ENCODE results near the gene TMEM87A.

DNA sequence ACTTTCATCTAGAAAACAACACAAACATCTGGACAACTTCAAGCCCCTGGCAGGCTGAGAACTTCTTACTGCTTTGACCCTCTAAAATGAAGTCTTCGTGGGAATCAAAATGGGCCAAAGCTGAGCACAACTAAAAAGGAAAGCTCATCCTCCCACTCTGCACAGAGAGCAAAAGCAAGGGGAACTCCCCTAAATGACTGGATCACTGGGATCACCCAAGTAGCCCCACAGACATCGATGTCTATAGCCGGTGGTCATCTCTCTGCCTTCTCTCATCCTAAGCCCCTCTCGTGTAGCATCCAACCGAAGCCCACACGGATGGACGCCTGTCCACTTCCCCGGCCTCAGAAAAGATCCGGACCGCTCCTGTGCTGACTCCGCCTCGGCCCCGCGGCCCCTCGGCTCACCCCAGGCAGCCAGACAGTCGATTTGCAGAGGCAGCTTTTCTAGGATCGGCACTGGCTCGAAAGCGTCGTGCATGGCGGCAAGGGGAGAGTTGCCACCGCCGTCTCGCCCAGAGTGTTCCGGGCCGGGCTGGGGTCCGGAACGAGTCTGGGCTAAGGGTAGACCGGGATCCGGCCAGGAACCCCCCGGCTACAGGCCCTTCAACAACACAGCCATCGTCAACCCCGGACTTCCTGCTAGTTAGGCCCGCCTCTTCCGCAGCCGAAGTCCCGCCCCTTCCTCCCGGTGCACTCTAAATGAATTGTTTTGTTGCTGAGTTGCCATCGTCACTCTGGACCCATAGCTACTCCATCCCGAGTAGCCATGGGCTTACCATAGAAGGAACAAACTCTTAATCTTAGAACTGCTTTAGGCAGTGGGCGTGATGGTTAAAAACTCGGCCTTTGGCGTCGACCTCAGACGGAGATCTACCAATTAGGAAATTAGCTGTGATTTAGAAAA lies 65.3 kb downstream of the TMEM87A start, which contains the start of gene VPS39:
- TF ChIP-seq, protein P1, sequence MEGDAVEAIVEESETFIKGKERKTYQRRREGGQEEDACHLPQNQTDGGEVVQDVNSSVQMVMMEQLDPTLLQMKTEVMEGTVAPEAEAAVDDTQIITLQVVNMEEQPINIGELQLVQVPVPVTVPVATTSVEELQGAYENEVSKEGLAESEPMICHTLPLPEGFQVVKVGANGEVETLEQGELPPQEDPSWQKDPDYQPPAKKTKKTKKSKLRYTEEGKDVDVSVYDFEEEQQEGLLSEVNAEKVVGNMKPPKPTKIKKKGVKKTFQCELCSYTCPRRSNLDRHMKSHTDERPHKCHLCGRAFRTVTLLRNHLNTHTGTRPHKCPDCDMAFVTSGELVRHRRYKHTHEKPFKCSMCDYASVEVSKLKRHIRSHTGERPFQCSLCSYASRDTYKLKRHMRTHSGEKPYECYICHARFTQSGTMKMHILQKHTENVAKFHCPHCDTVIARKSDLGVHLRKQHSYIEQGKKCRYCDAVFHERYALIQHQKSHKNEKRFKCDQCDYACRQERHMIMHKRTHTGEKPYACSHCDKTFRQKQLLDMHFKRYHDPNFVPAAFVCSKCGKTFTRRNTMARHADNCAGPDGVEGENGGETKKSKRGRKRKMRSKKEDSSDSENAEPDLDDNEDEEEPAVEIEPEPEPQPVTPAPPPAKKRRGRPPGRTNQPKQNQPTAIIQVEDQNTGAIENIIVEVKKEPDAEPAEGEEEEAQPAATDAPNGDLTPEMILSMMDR (conservative IDR thresholded peaks at IDR 0.05; ENCODE audit: low read depth, low read length) = no peak
- peak; percentile 83 for TF ChIP-seq POLR2A (IDR thresholded peaks at IDR 0.05; ENCODE audit: low read depth, low read length)
- no peak for TF ChIP-seq CHD1 (IDR thresholded peaks at IDR 0.05; ENCODE audit: low read depth, low read length)
- no peak for TF ChIP-seq MAZ (IDR thresholded peaks at IDR 0.05; ENCODE audit: borderline replicate concordance, low read depth, low read length)
- no peak for TF ChIP-seq USF2 (IDR thresholded peaks at IDR 0.05; ENCODE audit: low read depth, low read length)
- TF ChIP-seq RAD21 (IDR thresholded peaks at IDR 0.05; ENCODE audit: low read length) = no peak
- no peak for TF ChIP-seq FOS (IDR thresholded peaks at IDR 0.05; ENCODE audit: low read depth, low read length)

Measured in IMR-90 (cell line).